AG09309 (cell line): ENCODE data around the gene CDK14.
"Not testable (repeated sequence)": the region's sequence is repeated elsewhere in the genome, so short reads cannot be mapped to it uniquely, and the experiment has no call there.

Source experiments
- DNase-seq: peaks from one replicate; pipeline ENCODE4 v3.0.0-alpha.2; 2010; ENCODE audit warnings: low read depth
- H3K4me3 ChIP-seq: 2 replicates; pipeline ENCODE4 v1.5.1; 2011; ENCODE audit warnings: mild to moderate bottlenecking, low read depth, low read length, moderate library complexity; ENCODE audit not compliant: control insufficient read depth
- TF ChIP-seq, protein P1 (sequence below): IDR thresholded peaks from 2 replicates; pipeline ENCODE4 v1.5.1; 2011; ENCODE audit warnings: mild to moderate bottlenecking, low read depth, low read length, inconsistent platforms; ENCODE audit not compliant: insufficient read depth, control insufficient read depth; ENCODE audit errors: missing control alignments

Gene CDK14

GRCh38 chr7:90625562-90625961 lies 29.4 kb downstream of the CDK14 start:
- H3K4me3 ChIP-seq, result no peak overlapping the region
- DNase-seq, result no peak
- TF ChIP-seq, protein P1, sequence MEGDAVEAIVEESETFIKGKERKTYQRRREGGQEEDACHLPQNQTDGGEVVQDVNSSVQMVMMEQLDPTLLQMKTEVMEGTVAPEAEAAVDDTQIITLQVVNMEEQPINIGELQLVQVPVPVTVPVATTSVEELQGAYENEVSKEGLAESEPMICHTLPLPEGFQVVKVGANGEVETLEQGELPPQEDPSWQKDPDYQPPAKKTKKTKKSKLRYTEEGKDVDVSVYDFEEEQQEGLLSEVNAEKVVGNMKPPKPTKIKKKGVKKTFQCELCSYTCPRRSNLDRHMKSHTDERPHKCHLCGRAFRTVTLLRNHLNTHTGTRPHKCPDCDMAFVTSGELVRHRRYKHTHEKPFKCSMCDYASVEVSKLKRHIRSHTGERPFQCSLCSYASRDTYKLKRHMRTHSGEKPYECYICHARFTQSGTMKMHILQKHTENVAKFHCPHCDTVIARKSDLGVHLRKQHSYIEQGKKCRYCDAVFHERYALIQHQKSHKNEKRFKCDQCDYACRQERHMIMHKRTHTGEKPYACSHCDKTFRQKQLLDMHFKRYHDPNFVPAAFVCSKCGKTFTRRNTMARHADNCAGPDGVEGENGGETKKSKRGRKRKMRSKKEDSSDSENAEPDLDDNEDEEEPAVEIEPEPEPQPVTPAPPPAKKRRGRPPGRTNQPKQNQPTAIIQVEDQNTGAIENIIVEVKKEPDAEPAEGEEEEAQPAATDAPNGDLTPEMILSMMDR, result no peak

DNA sequence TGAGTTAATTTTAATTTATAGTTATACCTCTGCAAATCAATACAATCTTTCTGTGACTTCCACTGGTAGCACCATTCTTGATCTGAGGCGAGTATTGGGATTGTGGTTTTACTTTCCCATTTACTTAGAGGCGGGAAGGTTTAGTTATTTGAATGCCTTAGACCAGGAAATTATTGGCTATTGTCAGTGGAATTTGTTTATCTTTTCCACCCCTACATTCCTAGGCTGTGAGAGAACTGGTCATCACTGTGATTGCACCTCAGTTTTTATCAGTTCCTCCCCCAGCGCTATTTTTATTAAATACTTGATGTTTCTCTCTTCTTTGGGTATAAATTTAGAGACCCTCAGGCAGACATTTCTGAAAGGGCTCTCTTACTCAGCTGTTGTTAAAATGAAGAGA lies 29.9 kb downstream of the CDK14 start:
- TF ChIP-seq, protein P1, result no peak
- H3K4me3 ChIP-seq, result no peak overlapping the region
- no peak for DNase-seq

- H3K4me3 ChIP-seq, result no peak overlapping the region
- TF ChIP-seq, protein P1, result peak; percentile 70
- no peak for DNase-seq
Measured at GRCh38 chr7:90629297-90629918, 33.3 kb downstream of the CDK14 start.

- no peak for DNase-seq
- no peak overlapping the region for H3K4me3 ChIP-seq
- TF ChIP-seq, protein P1, result no peak
Measured at GRCh38 chr7:90631502-90631901, 35.4 kb downstream of the CDK14 start.

GRCh38 chr7:90639683-90640082 lies 43.6 kb downstream of the CDK14 start:
- DNase-seq, H3K4me3 ChIP-seq: not testable (repeated sequence)

GRCh38 chr7:90642978-90643377 lies 46.9 kb downstream of the CDK14 start:
- DNase-seq, result no peak
- TF ChIP-seq, protein P1, result no peak

DNA sequence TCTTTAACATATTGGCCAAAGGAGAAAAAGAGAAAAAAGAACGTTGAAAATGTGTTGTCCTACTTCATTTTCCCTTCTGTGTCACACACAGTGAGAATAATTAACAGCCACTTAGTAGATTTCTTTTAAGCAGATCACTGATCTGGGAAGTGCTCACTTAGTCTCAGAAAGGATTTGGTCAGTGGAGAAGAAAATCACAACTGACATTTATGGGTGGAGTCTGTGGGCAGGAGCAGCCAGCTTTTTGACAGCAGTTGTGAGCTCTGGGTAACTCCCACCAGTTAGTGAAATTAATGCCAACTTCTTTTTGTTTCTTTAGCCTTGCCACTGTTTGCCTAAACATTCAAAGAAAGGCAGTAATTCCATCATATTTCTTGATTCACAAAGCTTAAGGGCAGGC lies 49.7 kb downstream of the CDK14 start:
- no peak overlapping the region for H3K4me3 ChIP-seq
- DNase-seq, result no peak
- TF ChIP-seq, protein P1, result no peak

More at GRCh38 chr7:90642978-90643377, 46.9 kb downstream of the CDK14 start:
- H3K4me3 ChIP-seq, result no peak overlapping the region
